Keratinocyte (primary cell): ENCODE data around the gene PARD6G. TPM values are rescaled to one million over a fixed set of nuclear protein-coding genes. Genes with fewer than 3 reads are reported as not detected.

Source experiments
- DNase-seq: peaks from one replicate; pipeline ENCODE4 v3.0.0-alpha.2; 2011; ENCODE audit warnings: low read depth, missing footprints, low spot score
- FAIRE-seq: peaks from 2 replicates; lab custom pipeline; 2011; peaks lifted over from hg19 to GRCh38; lab: Jason Lieb, UNC
- H2AFZ ChIP-seq: 2 replicates; pipeline ENCODE4 v1.6.0; 2012; ENCODE audit warnings: low read length, control low read depth, inconsistent platforms; ENCODE audit not compliant: control insufficient read depth
- H3K27ac ChIP-seq: 2 replicates; pipeline ENCODE4 v1.5.1; 2011; ENCODE audit warnings: low read length; ENCODE audit not compliant: control insufficient read depth, insufficient read depth
- H3K27me3 ChIP-seq: 3 replicates; pipeline ENCODE4 v1.6.0; 2011; ENCODE audit warnings: low read length; ENCODE audit not compliant: control insufficient read depth, insufficient read depth; ENCODE audit errors: extremely low read depth
- H3K36me3 ChIP-seq, 2 experiments: 2 replicates in 1 of 2; 3 replicates in 1 of 2; pipeline ENCODE4 v1.5.1; 2011; ENCODE audit warnings: low read length in 2 of 2, mild to moderate bottlenecking in 1 of 2; ENCODE audit not compliant: control insufficient read depth in 2 of 2, insufficient read depth in 2 of 2; ENCODE audit errors: extremely low read depth in 1 of 2
- H3K4me1 ChIP-seq: 3 replicates; pipeline ENCODE4 v1.5.1; 2011; ENCODE audit warnings: low read length; ENCODE audit not compliant: control insufficient read depth, insufficient read depth; ENCODE audit errors: extremely low read depth
- H3K4me2 ChIP-seq: 3 replicates; pipeline ENCODE4 v1.6.0; 2011; ENCODE audit warnings: low read depth, low read length; ENCODE audit not compliant: control insufficient read depth, insufficient read depth; ENCODE audit errors: extremely low read depth
- H3K4me3 ChIP-seq, 3 experiments: fragments of 200-600 bp in 1 of 3; sonication (generic) in 1 of 3; 2 replicates in 2 of 3; 3 replicates in 1 of 3; pipeline ENCODE4 v1.5.1; 2011 to 2016; ENCODE audit warnings: low read length in 3 of 3, mild to moderate bottlenecking in 3 of 3, control low read depth in 2 of 3, inconsistent platforms in 1 of 3, low read depth in 1 of 3, mixed read lengths in 1 of 3, mixed run types in 1 of 3, moderate library complexity in 1 of 3; ENCODE audit not compliant: control insufficient read depth in 2 of 3, insufficient read depth in 2 of 3; ENCODE audit errors: extremely low read depth in 1 of 3
- H3K79me2 ChIP-seq: 2 replicates; pipeline ENCODE4 v1.6.0; 2012; ENCODE audit warnings: low read length; ENCODE audit not compliant: control insufficient read depth, insufficient read depth
- H3K9ac ChIP-seq: 3 replicates; pipeline ENCODE4 v1.6.0; 2011; ENCODE audit warnings: low read length; ENCODE audit not compliant: control insufficient read depth, insufficient read depth; ENCODE audit errors: extremely low read depth
- H3K9me1 ChIP-seq: 3 replicates; pipeline ENCODE4 v1.6.0; 2011; ENCODE audit warnings: low read length; ENCODE audit not compliant: control insufficient read depth, insufficient read depth; ENCODE audit errors: extremely low read depth
- H3K9me3 ChIP-seq: 2 replicates; pipeline ENCODE4 v1.5.1; 2012; ENCODE audit warnings: low read depth, low read length; ENCODE audit not compliant: control insufficient read depth
- H4K20me1 ChIP-seq: 3 replicates; pipeline ENCODE4 v1.6.0; 2011; ENCODE audit warnings: low read length; ENCODE audit not compliant: control insufficient read depth, insufficient read depth; ENCODE audit errors: extremely low read depth
- EZH2 ChIP-seq: IDR thresholded peaks from one replicate; pipeline ENCODE4 v1.6.1; 2012; ENCODE audit warnings: inconsistent platforms, mild to moderate bottlenecking, low read length, moderate library complexity
- dilution Hi-C: fragments of 300-500 bp; cut with MboI; formaldehyde crosslinking; loops from one replicate; pipeline ENCODE4 v1.7.0; 2020; ENCODE audit warnings: low sequenced_read_pairs; ENCODE audit not compliant: extremely low pct_ligation_motif_present
- polyA plus RNA-seq, 5 experiments: library from polyadenylated mRNA; depleted of rRNA in 3 of 5; stranded (reverse) in 3 of 5; stranded (forward) in 1 of 5; unstranded in 1 of 5; fragments of >200 nt; gene quantifications; 1 replicate in 1 of 5; 2 replicates in 3 of 5; 3 replicates in 1 of 5; pipeline versions ENCODE4 v1.2.1 to v1.2.3, GENCODE V29; 2011 to 2012; ENCODE audit warnings: missing spikeins in 2 of 5, low read depth in 1 of 5, low replicate concordance in 1 of 5
- TF ChIP-seq, protein P1 (sequence below), 3 experiments: IDR thresholded peaks in 1 of 3; conservative IDR thresholded peaks in 1 of 3; optimal IDR thresholded peaks in 1 of 3; 2 replicates in 2 of 3; 3 replicates in 1 of 3; pipeline versions ENCODE3 to v1.5.1; 2011; ENCODE audit warnings: low read length in 3 of 3, mild to moderate bottlenecking in 3 of 3, moderate library complexity in 2 of 3, control low read depth in 1 of 3, inconsistent platforms in 1 of 3; ENCODE audit not compliant: insufficient read depth in 2 of 3; ENCODE audit errors: extremely low read depth in 1 of 3

PARD6G gene
- polyA plus RNA-seq, 1 donor (not counting 4 experiments of a cell fraction or from before 2014, with no cell fraction given), result 21.3 TPM

DNA sequence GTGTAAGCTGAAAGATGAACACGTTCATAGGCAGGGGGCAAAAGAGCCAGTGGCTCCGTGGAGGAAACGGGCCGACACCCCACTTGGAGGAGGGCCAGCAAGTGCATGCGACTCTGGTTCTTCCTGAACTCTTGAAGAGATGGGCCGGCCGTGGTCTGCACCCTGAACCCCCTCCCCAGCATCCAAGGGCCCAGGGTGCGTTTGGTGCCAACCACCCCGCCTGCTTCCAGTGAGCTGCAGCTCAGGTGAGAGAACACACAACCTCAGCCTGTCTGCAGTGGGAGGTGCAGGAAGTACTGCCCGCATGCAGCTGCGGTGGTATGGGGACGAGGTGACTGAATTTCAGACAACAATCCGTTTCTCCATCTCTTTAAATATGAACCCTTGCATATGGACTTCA is 79.4 kb downstream of the PARD6G start:
- no peak overlapping the region for H3K4me3 ChIP-seq
- FAIRE-seq (no peak), DNase-seq (no peak)
- H2AFZ ChIP-seq, result no peak overlapping the region
- peaks cover 0 to 3% of the 10 kb centered on the region in 2 experiments for H3K36me3 ChIP-seq
- no peaks in the 10 kb centered on the region for H3K9me3 ChIP-seq
- peaks cover 22% of the 10 kb centered on the region for H3K4me1 ChIP-seq
- no peaks in the 10 kb centered on the region for H3K27me3 ChIP-seq
- H4K20me1 ChIP-seq, result no peaks in the 10 kb centered on the region
- TF ChIP-seq EZH2, result no peak
- TF ChIP-seq, protein P1, sequence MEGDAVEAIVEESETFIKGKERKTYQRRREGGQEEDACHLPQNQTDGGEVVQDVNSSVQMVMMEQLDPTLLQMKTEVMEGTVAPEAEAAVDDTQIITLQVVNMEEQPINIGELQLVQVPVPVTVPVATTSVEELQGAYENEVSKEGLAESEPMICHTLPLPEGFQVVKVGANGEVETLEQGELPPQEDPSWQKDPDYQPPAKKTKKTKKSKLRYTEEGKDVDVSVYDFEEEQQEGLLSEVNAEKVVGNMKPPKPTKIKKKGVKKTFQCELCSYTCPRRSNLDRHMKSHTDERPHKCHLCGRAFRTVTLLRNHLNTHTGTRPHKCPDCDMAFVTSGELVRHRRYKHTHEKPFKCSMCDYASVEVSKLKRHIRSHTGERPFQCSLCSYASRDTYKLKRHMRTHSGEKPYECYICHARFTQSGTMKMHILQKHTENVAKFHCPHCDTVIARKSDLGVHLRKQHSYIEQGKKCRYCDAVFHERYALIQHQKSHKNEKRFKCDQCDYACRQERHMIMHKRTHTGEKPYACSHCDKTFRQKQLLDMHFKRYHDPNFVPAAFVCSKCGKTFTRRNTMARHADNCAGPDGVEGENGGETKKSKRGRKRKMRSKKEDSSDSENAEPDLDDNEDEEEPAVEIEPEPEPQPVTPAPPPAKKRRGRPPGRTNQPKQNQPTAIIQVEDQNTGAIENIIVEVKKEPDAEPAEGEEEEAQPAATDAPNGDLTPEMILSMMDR (optimal IDR thresholded peaks at IDR 0.05 in 1 of 3, IDR thresholded peaks at IDR 0.05 in 1 of 3, conservative IDR thresholded peaks at IDR 0.05 in 1 of 3; ENCODE audit: extremely low read depth in 1 of 3, insufficient read depth in 2 of 3, low read length in 3 of 3), result no peak
- no peak overlapping the region for H3K4me2 ChIP-seq
- no peaks in the 10 kb centered on the region for H3K9me1 ChIP-seq
- dilution Hi-C loops, result no loop called here
- no peak overlapping the region for H3K9ac ChIP-seq
- no peak overlapping the region for H3K27ac ChIP-seq
- peaks cover 5% of the 10 kb centered on the region for H3K79me2 ChIP-seq

- H3K4me3 ChIP-seq, result no peak overlapping the region
- dilution Hi-C loops, result no loop called here
- H3K9ac ChIP-seq, result no peak overlapping the region
- H3K36me3 ChIP-seq, result peaks cover 0 to 3% of the 10 kb centered on the region in 2 experiments
- H4K20me1 ChIP-seq, result no peaks in the 10 kb centered on the region
- FAIRE-seq (no peak), DNase-seq (no peak)
- no peak for TF ChIP-seq EZH2
- TF ChIP-seq, protein P1 (optimal IDR thresholded peaks at IDR 0.05 in 1 of 3, IDR thresholded peaks at IDR 0.05 in 1 of 3, conservative IDR thresholded peaks at IDR 0.05 in 1 of 3; ENCODE audit: extremely low read depth in 1 of 3, insufficient read depth in 2 of 3, low read length in 3 of 3), result no peak
- H3K27me3 ChIP-seq, result no peaks in the 10 kb centered on the region
- no peaks in the 10 kb centered on the region for H3K9me3 ChIP-seq
- no peak overlapping the region for H3K27ac ChIP-seq
- no peak overlapping the region for H2AFZ ChIP-seq
- H3K79me2 ChIP-seq, result peaks cover 6% of the 10 kb centered on the region
- H3K4me2 ChIP-seq, result no peak overlapping the region
- H3K9me1 ChIP-seq, result no peaks in the 10 kb centered on the region
- peaks cover 17% of the 10 kb centered on the region for H3K4me1 ChIP-seq
Observed at GRCh38 chr18:80167331-80167730, 80.0 kb downstream of the PARD6G start.
